Astrocyte of the spinal cord (primary cell): Measurements from ENCODE around the gene USH2A.
A peak's percentile ranks its signal among the peaks of the same experiment; 100 is the strongest.

Experiments
- DNase-seq: peaks from one replicate; pipeline ENCODE4 v3.0.0; 2011; ENCODE audit warnings: low read depth, low spot score
- H3K4me3 ChIP-seq: 2 replicates; pipeline ENCODE4 v1.5.1; 2011; ENCODE audit warnings: low read depth, mild to moderate bottlenecking, low read length, moderate library complexity
- in situ Hi-C: cut with HindIII; loops from 2 replicates; pipeline ENCODE4 v1.10.0; 2017; ENCODE audit warnings: low sequenced_read_pairs
- TF ChIP-seq, protein P1 (sequence below): IDR thresholded peaks from 2 replicates; pipeline ENCODE4 v1.5.1; 2012; ENCODE audit warnings: low read depth, mild to moderate bottlenecking, low read length, inconsistent platforms

The USH2A gene

GRCh38 chr1:215911406-215911968 lies 511.8 kb downstream of the USH2A start:
- in situ Hi-C loops, result no loop called here
- TF ChIP-seq, protein P1, sequence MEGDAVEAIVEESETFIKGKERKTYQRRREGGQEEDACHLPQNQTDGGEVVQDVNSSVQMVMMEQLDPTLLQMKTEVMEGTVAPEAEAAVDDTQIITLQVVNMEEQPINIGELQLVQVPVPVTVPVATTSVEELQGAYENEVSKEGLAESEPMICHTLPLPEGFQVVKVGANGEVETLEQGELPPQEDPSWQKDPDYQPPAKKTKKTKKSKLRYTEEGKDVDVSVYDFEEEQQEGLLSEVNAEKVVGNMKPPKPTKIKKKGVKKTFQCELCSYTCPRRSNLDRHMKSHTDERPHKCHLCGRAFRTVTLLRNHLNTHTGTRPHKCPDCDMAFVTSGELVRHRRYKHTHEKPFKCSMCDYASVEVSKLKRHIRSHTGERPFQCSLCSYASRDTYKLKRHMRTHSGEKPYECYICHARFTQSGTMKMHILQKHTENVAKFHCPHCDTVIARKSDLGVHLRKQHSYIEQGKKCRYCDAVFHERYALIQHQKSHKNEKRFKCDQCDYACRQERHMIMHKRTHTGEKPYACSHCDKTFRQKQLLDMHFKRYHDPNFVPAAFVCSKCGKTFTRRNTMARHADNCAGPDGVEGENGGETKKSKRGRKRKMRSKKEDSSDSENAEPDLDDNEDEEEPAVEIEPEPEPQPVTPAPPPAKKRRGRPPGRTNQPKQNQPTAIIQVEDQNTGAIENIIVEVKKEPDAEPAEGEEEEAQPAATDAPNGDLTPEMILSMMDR, result peak; percentile 12
- DNase-seq, result peak; percentile 44
- H3K4me3 ChIP-seq, result no peak overlapping the region

GRCh38 chr1:215905493-215906115 lies 517.6 kb downstream of the USH2A start:
- DNase-seq, result no peak
- in situ Hi-C loops, result no loop called here
- TF ChIP-seq, protein P1, result no peak
- H3K4me3 ChIP-seq, result no peak overlapping the region

GRCh38 chr1:215900684-215901083 lies 522.6 kb downstream of the USH2A start:
- no peak for DNase-seq
- no peak overlapping the region for H3K4me3 ChIP-seq
- TF ChIP-seq, protein P1, result no peak
- in situ Hi-C loops, result no loop called here

- no peak for DNase-seq
- H3K4me3 ChIP-seq, result no peak overlapping the region
- TF ChIP-seq, protein P1, result no peak
- in situ Hi-C loops, result no loop called here
These were observed 523.3 kb downstream of the USH2A start for GRCh38 chr1:215899901-215900300.

- H3K4me3 ChIP-seq, result no peak overlapping the region
- in situ Hi-C loops, result no loop called here
- TF ChIP-seq, protein P1, result no peak
- DNase-seq, result no peak
These were observed 527.4 kb downstream of the USH2A start for GRCh38 chr1:215895893-215896292.

DNA sequence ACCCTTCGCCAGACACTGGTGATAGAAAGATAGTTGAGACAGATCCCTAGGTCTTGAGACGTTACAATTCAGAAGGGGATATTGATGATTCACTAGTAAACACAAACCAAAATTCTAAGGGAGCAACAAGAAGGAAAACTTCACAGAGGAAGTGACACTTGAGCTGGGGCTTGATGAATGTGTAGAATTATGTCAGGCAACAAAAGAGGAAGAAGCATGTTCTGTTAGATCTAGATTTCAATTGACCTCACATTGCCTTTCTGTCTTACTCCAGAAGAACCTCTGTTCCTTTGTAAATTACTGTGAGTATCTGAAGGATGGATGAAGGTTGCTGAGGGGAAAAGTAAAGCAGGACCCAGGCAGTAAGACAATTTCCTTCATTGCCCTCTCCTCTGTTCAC lies 528.0 kb downstream of the USH2A start:
- no peak for DNase-seq
- in situ Hi-C loops, result no loop called here
- TF ChIP-seq, protein P1, result no peak
- H3K4me3 ChIP-seq, result no peak overlapping the region
